A549 (cell line): Measurements from ENCODE around the gene STX8. TPM values are rescaled to one million over a fixed set of nuclear protein-coding genes. Genes with fewer than 3 reads are reported as not detected.
"Not testable (repeated sequence)": the region's sequence is repeated elsewhere in the genome, so short reads cannot be mapped to it uniquely, and the experiment has no call there.

ENCODE experiments used
- ATAC-seq, 2 experiments: fragments of 200-7000 bp in 1 of 2; fragments of >200 bp in 1 of 2; cut with Nextera tagmentation in 1 of 2; cut with Tn5 transposase in 1 of 2; 3 replicates each; pipeline versions ENCODE4 v1.8.0 to v1.9.1; 2018 to 2020; ENCODE audit warnings: mild to moderate bottlenecking in 1 of 2, moderate library complexity in 1 of 2
- CTCF ChIA-PET: fragments of 300-600 bp; sonication (Branson Sonifier 250); formaldehyde crosslinking; extraction: SDS; loops from one replicate; lab custom pipeline; 2021; ENCODE audit warnings: antibody characterized with exemption, inconsistent platforms; lab: Yijun Ruan, JAX
- POLR2A ChIA-PET: fragments of 350-600 bp; formaldehyde crosslinking; extraction: SDS; loops from one replicate; lab custom pipeline; 2021; ENCODE audit warnings: antibody characterized with exemption, inconsistent platforms; lab: Yijun Ruan, JAX
- DNase-seq, 2 experiments: peaks; one replicate each; pipeline versions ENCODE4 v3.0.0 to v3.0.0-alpha.2; 2011 to 2016; ENCODE audit warnings: low read depth in 1 of 2, low spot score in 1 of 2
- FAIRE-seq: peaks from 2 replicates; lab custom pipeline; 2011; peaks lifted over from hg19 to GRCh38; lab: Jason Lieb, UNC
- H3K27ac ChIP-seq, 2 experiments: fragments of >200 bp; sonication (Bioruptor Twin); formaldehyde crosslinking; 3 replicates each; pipeline ENCODE4 v1.5.1; 2016 to 2017
- H3K4me1 ChIP-seq: fragments of >200 bp; sonication (Bioruptor Twin); formaldehyde crosslinking; 3 replicates; pipeline ENCODE4 v1.6.1; 2016
- H3K4me2 ChIP-seq: fragments of >200 bp; sonication (Bioruptor Twin); formaldehyde crosslinking; 3 replicates; pipeline ENCODE4 v1.6.1; 2016
- H3K4me3 ChIP-seq: fragments of >200 bp; sonication (Bioruptor Twin); formaldehyde crosslinking; 3 replicates; pipeline ENCODE4 v1.5.1; 2016
- H3K9me3 ChIP-seq: fragments of >200 bp; sonication (Bioruptor Twin); formaldehyde crosslinking; 3 replicates; pipeline ENCODE4 v1.6.1; 2016
- BCL3 ChIP-seq: fragments of >200 bp; sonication (Bioruptor Twin); formaldehyde crosslinking; IDR thresholded peaks from 3 replicates; pipeline ENCODE4 v1.6.1; 2016
- CEBPB ChIP-seq, 2 experiments: fragments of >200 bp in 1 of 2; sonication (Bioruptor Twin) in 1 of 2; formaldehyde crosslinking in 1 of 2; IDR thresholded peaks; 2 replicates each; pipeline ENCODE4 v1.6.1; 2012 to 2016
- ELK1 ChIP-seq: fragments of 150-350 bp; IDR thresholded peaks from 2 replicates; pipeline ENCODE4 v1.6.1; 2014; ENCODE audit warnings: low read depth, mild to moderate bottlenecking, low read length
- FOSL2 ChIP-seq, 2 experiments: fragments of 450-650 bp in 1 of 2; fragments of >200 bp in 1 of 2; sonication (Bioruptor Twin) in 1 of 2; formaldehyde crosslinking; IDR thresholded peaks; 2 replicates each; pipeline versions ENCODE4 v1.5.0 to v1.6.1; 2016 to 2020; ENCODE audit warnings: mild to moderate bottlenecking in 1 of 2, moderate library complexity in 1 of 2
- GATA3 ChIP-seq: IDR thresholded peaks from 2 replicates; pipeline ENCODE4 v1.6.1; 2012; ENCODE audit warnings: borderline replicate concordance
- HOXB13 ChIP-seq: fragments of 250-450 bp; sonication (Bioruptor Pico); IDR thresholded peaks from 2 replicates; pipeline ENCODE4 v1.5.0; 2020; ENCODE audit warnings: low read depth, mild to moderate bottlenecking, moderate library complexity
- KDM1A ChIP-seq: fragments of 200-600 bp; sonication (generic); IDR thresholded peaks from 2 replicates; pipeline ENCODE4 v1.6.1; 2016; ENCODE audit warnings: low read depth, mild to moderate bottlenecking
- MAFK ChIP-seq: fragments of 450-650 bp; IDR thresholded peaks from 2 replicates; pipeline ENCODE4 v1.6.1; 2014; ENCODE audit not compliant: partially characterized antibody
- MYC ChIP-seq: IDR thresholded peaks from 2 replicates; pipeline ENCODE4 v1.6.1; 2012; ENCODE audit warnings: mild to moderate bottlenecking, inconsistent platforms, low read length, improper control_type of control experiment, borderline replicate concordance
- PHF8 ChIP-seq: fragments of 200-600 bp; sonication (generic); IDR thresholded peaks from 2 replicates; pipeline ENCODE4 v1.6.1; 2016; ENCODE audit warnings: low read depth, mild to moderate bottlenecking, antibody characterized with exemption, moderate library complexity, borderline replicate concordance
- RFX5 ChIP-seq: fragments of 450-650 bp; IDR thresholded peaks from 2 replicates; pipeline ENCODE4 v1.7.1; 2014; ENCODE audit warnings: antibody characterized with exemption, mild to moderate bottlenecking, moderate library complexity
- whole genome bisulfite sequencing: methylation state at CpG from one replicate; pipeline ENCODE4 v1.1.6; 2017; ENCODE audit errors: missing lambda C conversion rate; 5-methylcytosine and 5-hydroxymethylcytosine counted together
- polyA plus RNA-seq, 4 experiments: library from polyadenylated mRNA; depleted of rRNA in 3 of 4; stranded (reverse); fragments of >200 nt; fragmentation: RNase III in 1 of 4; extraction: RNeasy Plus Mini Kit Qiagen cat#74134 plus additional on column Dnase treatment in 1 of 4; gene quantifications; 2 replicates in 3 of 4; 3 replicates in 1 of 4; pipeline ENCODE4 v1.2.3, GENCODE V29; 2011 to 2017

Gene STX8
- polyA plus RNA-seq, 2 of the 4 experiments (the other 2 are of a cell fraction): 93.6 to 168 TPM

GRCh38 chr17:9622961-9623360 lies 47.3 kb upstream of the STX8 start:
- Histone ChIP-seq H3K4me3 (no peak overlapping the region), H3K4me2 (no peak overlapping the region), H3K9me3 (peaks cover 36% of the 10 kb centered on the region), H3K4me1 (no peaks in the 10 kb centered on the region), H3K27ac (no peak overlapping the region)
- ChIA-PET CTCF (interaction anchor here (0.8 kb wide), 1 partner anchor 9 kb away, joined by 3 read pairs; no protein-coding TSS in a partner anchor), POLR2A (no interaction called here)
- ATAC-seq (no peak), FAIRE-seq (no peak), DNase-seq (no peak)
- peak; percentile 87 for TF ChIP-seq MAFK
- TF ChIP-seq PHF8: no peak

GRCh38 chr17:9615486-9615885 lies 39.9 kb upstream of the STX8 start:
- no peak for TF ChIP-seq MYC
- peak; percentile 57 to 69; a peak in 3 of 4 replicates for TF ChIP-seq CEBPB (IDR thresholded peaks at IDR 0.05)
- H3K4me1 ChIP-seq: no peaks in the 10 kb centered on the region
- 43% methylated on average over 2 of the region's 2 CpGs for WGBS
- H3K4me2 ChIP-seq: no peak overlapping the region
- no peak overlapping the region for H3K27ac ChIP-seq
- FAIRE-seq (peak; percentile 82), ATAC-seq (no peak), DNase-seq (no peak)
- ChIA-PET POLR2A (no interaction called here), CTCF (interaction anchor here (0.6 to 0.7 kb wide), 2 partner anchors 35 to 38 kb away, joined by 3 read pairs; no protein-coding TSS in a partner anchor)
- no peaks in the 10 kb centered on the region for H3K9me3 ChIP-seq
- H3K4me3 ChIP-seq: no peak overlapping the region

- ATAC-seq (no peak), DNase-seq (no peak), FAIRE-seq (peak; percentile 85)
- no peak overlapping the region for H3K27ac ChIP-seq
- no peak for TF ChIP-seq KDM1A
- TF ChIP-seq BCL3: no peak
- ChIA-PET CTCF (interaction anchor here (1.0 kb wide), 2 partner anchors 14 to 318 kb away, joined by 3 to 4 read pairs; no protein-coding TSS in a partner anchor), POLR2A (no interaction called here)
- H3K9me3 ChIP-seq: no peaks in the 10 kb centered on the region
- no peak overlapping the region for H3K4me3 ChIP-seq
- H3K4me2 ChIP-seq: no peak overlapping the region
- no peaks in the 10 kb centered on the region for H3K4me1 ChIP-seq
- WGBS: 52% methylated on average over 9 of the region's 9 CpGs
These were observed 36.4 kb upstream of the STX8 start for GRCh38 chr17:9612006-9612405.

- CTCF ChIA-PET: interaction anchor here (1.0 kb wide), 2 partner anchors 13 to 319 kb away, joined by 3 to 4 read pairs; no protein-coding TSS in a partner anchor
- POLR2A ChIA-PET: no interaction called here
- H3K4me2 ChIP-seq: no peak overlapping the region
- H3K9me3 ChIP-seq: no peaks in the 10 kb centered on the region
- ATAC-seq (no peak), DNase-seq (no peak), FAIRE-seq (no peak)
- H3K27ac ChIP-seq: no peak overlapping the region
- H3K4me1 ChIP-seq: no peaks in the 10 kb centered on the region
- TF ChIP-seq ELK1: no peak
- TF ChIP-seq GATA3: no peak
- no peak for TF ChIP-seq FOSL2 (IDR thresholded peaks at IDR 0.05)
- TF ChIP-seq FOSL2 (CRISPR knock-in tag; IDR thresholded peaks at IDR 0.05): no peak
- TF ChIP-seq RFX5: no peak
- TF ChIP-seq HOXB13 (CRISPR knock-in tag): no peak
- no peak overlapping the region for H3K4me3 ChIP-seq
- WGBS: 35% methylated on average over 2 of the region's 2 CpGs
These were observed 35.9 kb upstream of the STX8 start for GRCh38 chr17:9611557-9611956.

GRCh38 chr17:9607058-9607457 lies 31.4 kb upstream of the STX8 start:
- FAIRE-seq, H3K4me2 ChIP-seq, ATAC-seq, H3K4me1 ChIP-seq, POLR2A ChIA-PET, H3K9me3 ChIP-seq, H3K27ac ChIP-seq, H3K4me3 ChIP-seq, DNase-seq: not testable (repeated sequence)
- WGBS: 42% methylated on average over 5 of the region's 5 CpGs
- CTCF ChIA-PET: interaction anchor here (0.6 to 1.6 kb wide), 3 partner anchors 20 to 310 kb away, joined by 3 to 6 read pairs (median 3); partner anchors contain the start of gene CFAP52
